Gastrocnemius medialis (tissue), 4 donors: ENCODE data around the gene PRKCA.

Experiments used
- CTCF ChIP-seq, 5 experiments: fragments of 450-650 bp in 3 of 5; fragments of 200-600 bp in 2 of 5; sonication (generic) in 2 of 5; IDR thresholded peaks in 4 of 5; conservative IDR thresholded peaks in 1 of 5; 1 replicate in 4 of 5; 2 replicates in 1 of 5; pipeline ENCODE4 v1.5.1; 2016 to 2019; ENCODE audit warnings: antibody characterized with exemption in 5 of 5, mild to moderate bottlenecking in 3 of 5, moderate library complexity in 3 of 5
- POLR2A ChIP-seq, 2 donors: fragments of 450-650 bp; IDR thresholded peaks; one replicate each; pipeline ENCODE4 v1.6.1; 2017; ENCODE audit warnings: antibody characterized with exemption in 2 of 2, mild to moderate bottlenecking in 2 of 2, moderate library complexity in 2 of 2

GRCh38 chr17:66739553-66739952 lies 437.1 kb downstream of the PRKCA start:
- no peak for TF ChIP-seq CTCF (IDR thresholded peaks at IDR 0.05 in 4 of 5, conservative IDR thresholded peaks at IDR 0.05 in 1 of 5)
- TF ChIP-seq POLR2A (IDR thresholded peaks at IDR 0.05): no peak
